Gastrocnemius medialis (tissue), 4 donors: ENCODE results near the gene NAXD. TPM values are rescaled to one million over a fixed set of nuclear protein-coding genes. Genes with fewer than 3 reads are reported as not detected.

Experiments used
- ATAC-seq, 2 donors: fragments of 150-250 bp; one replicate each; pipeline ENCODE4 v1.9.1; 2016
- DNase-seq, 2 donors: peaks; one replicate each; pipeline ENCODE4 v3.0.0-alpha.2; 2019
- H3K27ac ChIP-seq, 4 donors: fragments of 200-600 bp; sonication (generic); 1 replicate in 1 of 4; 2 replicates in 3 of 4; pipeline ENCODE4 v1.5.1; 2016 to 2018; ENCODE audit warnings: mild to moderate bottlenecking in 2 of 4, moderate library complexity in 1 of 4
- H3K27me3 ChIP-seq, 3 donors: fragments of 200-600 bp; sonication (generic) in 2 of 3; 1 replicate in 1 of 3; 2 replicates in 2 of 3; pipeline versions ENCODE4 v1.5.1 to v1.6.0; 2016 to 2019; ENCODE audit warnings: mild to moderate bottlenecking in 1 of 3, moderate library complexity in 1 of 3
- H3K36me3 ChIP-seq, 2 donors: fragments of 200-600 bp; sonication (generic) in 1 of 2; one replicate each; pipeline ENCODE4 v1.5.1; 2017 to 2018
- H3K4me1 ChIP-seq, 2 donors: fragments of 200-600 bp; sonication (generic) in 1 of 2; one replicate each; pipeline ENCODE4 v1.5.1; 2016 to 2017; ENCODE audit warnings: mild to moderate bottlenecking in 2 of 2
- H3K4me3 ChIP-seq, 4 donors: fragments of 200-600 bp; sonication (generic) in 3 of 4; 1 replicate in 1 of 4; 2 replicates in 3 of 4; pipeline ENCODE4 v1.5.1; 2016 to 2019; ENCODE audit warnings: mild to moderate bottlenecking in 2 of 4
- H3K9me3 ChIP-seq, 3 donors: fragments of 200-600 bp; sonication (generic) in 2 of 3; 1 replicate in 1 of 3; 2 replicates in 2 of 3; pipeline ENCODE4 v1.5.1; 2016 to 2019
- POLR2A ChIP-seq, 2 donors: fragments of 450-650 bp; IDR thresholded peaks; one replicate each; pipeline ENCODE4 v1.6.1; 2017; ENCODE audit warnings: antibody characterized with exemption in 2 of 2, mild to moderate bottlenecking in 2 of 2, moderate library complexity in 2 of 2
- in situ Hi-C, 4 donors: fragments of 200-750 bp; cut with MboI; loops; one replicate each; pipeline versions ENCODE4 v1.15.0 to v1.8.0; 2017; ENCODE audit warnings: low sequenced_read_pairs in 4 of 4
- intact Hi-C: fragments of 100-400 bp; cut with DNase I; formaldehyde crosslinking; loops from one replicate; pipeline ENCODE4 v1.15.1; 2023; ENCODE audit warnings: low total_unique reads
- total RNA-seq, 4 donors: library from RNA; depleted of rRNA; stranded (reverse); fragments of >200 nt; gene quantifications; one replicate each; pipeline versions ENCODE4 v1.1.0 to v1.2.3, GENCODE V29; 2016
- TF ChIP-seq, protein P1 (sequence below), 5 experiments: fragments of 450-650 bp in 3 of 5; fragments of 200-600 bp in 2 of 5; sonication (generic) in 2 of 5; IDR thresholded peaks in 4 of 5; conservative IDR thresholded peaks in 1 of 5; 1 replicate in 4 of 5; 2 replicates in 1 of 5; pipeline ENCODE4 v1.5.1; 2016 to 2019; ENCODE audit warnings: antibody characterized with exemption in 5 of 5, mild to moderate bottlenecking in 3 of 5, moderate library complexity in 3 of 5

Gene NAXD
- total RNA-seq, 4 donors from 2014 or later, result 17.9 to 24.7 (median 21.5) TPM

DNA sequence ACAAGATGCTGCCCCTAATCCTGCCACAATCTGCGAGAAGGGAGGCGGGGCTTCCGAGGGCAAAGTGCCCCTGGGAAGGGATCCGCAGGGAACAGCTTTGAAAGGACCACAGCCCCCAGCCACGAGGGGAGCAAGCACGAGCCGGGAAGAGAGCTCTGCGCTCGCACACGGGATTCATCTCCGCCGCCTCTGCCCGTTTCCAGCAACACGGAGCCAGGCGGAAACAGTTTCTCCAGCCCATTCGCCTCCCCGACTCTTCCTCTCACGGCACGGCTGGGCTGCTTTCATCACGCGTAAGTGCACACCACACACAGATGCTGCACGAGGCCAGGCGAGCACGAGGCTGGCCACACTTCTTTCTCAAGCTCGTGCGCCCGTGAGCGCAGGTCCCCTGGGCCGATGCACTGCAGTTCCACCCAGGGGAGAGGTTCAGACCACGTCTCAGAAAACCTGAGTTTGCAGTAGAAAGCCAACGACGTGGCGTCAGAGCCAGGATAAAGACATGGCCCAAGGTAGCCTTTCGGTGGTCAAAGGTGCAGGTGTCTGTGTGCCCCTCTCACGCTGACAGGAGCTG is 33.6 kb downstream of the NAXD start:
- DNase-seq (no peak), ATAC-seq (no peak)
- intact Hi-C loops, result no loop called here
- H3K27ac ChIP-seq, result no peak overlapping the region
- no peaks in the 10 kb centered on the region for H3K4me1 ChIP-seq
- H3K27me3 ChIP-seq, result no peaks in the 10 kb centered on the region
- TF ChIP-seq POLR2A (IDR thresholded peaks at IDR 0.05), result no peak
- TF ChIP-seq, protein P1, sequence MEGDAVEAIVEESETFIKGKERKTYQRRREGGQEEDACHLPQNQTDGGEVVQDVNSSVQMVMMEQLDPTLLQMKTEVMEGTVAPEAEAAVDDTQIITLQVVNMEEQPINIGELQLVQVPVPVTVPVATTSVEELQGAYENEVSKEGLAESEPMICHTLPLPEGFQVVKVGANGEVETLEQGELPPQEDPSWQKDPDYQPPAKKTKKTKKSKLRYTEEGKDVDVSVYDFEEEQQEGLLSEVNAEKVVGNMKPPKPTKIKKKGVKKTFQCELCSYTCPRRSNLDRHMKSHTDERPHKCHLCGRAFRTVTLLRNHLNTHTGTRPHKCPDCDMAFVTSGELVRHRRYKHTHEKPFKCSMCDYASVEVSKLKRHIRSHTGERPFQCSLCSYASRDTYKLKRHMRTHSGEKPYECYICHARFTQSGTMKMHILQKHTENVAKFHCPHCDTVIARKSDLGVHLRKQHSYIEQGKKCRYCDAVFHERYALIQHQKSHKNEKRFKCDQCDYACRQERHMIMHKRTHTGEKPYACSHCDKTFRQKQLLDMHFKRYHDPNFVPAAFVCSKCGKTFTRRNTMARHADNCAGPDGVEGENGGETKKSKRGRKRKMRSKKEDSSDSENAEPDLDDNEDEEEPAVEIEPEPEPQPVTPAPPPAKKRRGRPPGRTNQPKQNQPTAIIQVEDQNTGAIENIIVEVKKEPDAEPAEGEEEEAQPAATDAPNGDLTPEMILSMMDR (IDR thresholded peaks at IDR 0.05 in 4 of 5, conservative IDR thresholded peaks at IDR 0.05 in 1 of 5), result no peak
- H3K9me3 ChIP-seq, result no peaks in the 10 kb centered on the region
- peaks cover 2 to 12% of the 10 kb centered on the region in 2 donors for H3K36me3 ChIP-seq
- H3K4me3 ChIP-seq, result no peak overlapping the region
- in situ Hi-C loops, result no loop called here

DNA sequence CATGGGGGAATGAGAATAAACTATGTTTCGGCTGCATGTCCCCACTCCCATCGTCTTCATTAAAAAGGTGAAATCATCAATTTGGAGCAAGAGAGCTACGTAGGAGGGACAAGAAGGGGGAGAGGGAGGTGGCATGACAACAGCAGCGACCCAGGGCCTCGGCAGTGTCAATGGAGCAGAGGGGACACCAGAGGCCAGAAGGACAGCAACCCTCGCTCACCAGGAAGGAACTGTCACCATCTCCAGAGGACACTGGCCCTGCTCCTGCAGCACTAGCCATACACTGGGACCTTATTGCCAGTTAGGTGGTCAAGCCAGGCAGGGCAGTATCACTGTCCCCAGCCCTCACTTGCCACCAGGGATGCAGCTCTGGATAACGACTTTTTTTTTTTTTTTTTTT is 34.2 kb downstream of the NAXD start:
- intact Hi-C loops (no loop called here), in situ Hi-C loops (no loop called here)
- TF ChIP-seq POLR2A (IDR thresholded peaks at IDR 0.05), result no peak
- TF ChIP-seq, protein P1 (IDR thresholded peaks at IDR 0.05 in 4 of 5, conservative IDR thresholded peaks at IDR 0.05 in 1 of 5), result no peak
- DNase-seq (no peak), ATAC-seq (no peak)
- H3K4me3 ChIP-seq, result no peak overlapping the region
- H3K9me3 ChIP-seq, result no peaks in the 10 kb centered on the region
- H3K27me3 ChIP-seq, result no peaks in the 10 kb centered on the region
- H3K27ac ChIP-seq, result no peak overlapping the region
- no peaks in the 10 kb centered on the region for H3K4me1 ChIP-seq
- peaks cover 0 to 12% of the 10 kb centered on the region in 2 donors for H3K36me3 ChIP-seq

DNA sequence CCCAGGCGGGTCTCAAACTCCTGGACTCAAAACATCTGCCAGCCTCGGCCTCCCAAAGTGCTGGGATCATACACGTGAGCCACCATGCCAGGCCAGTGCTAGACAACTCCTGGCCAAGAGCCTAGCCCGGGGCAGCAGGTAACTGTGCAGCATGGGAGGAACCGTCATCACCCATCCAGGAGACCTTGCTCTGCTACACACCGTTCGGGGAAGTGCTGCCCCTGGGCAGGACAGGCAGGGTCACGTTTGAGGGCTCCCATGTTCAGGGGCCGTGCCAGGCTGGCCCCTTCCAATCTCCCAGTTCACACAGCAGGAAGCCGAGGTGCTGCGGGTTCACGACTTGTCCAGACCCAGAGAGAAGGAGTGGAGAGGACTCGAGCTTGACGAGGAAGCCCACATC is 35.1 kb downstream of the NAXD start:
- Histone ChIP-seq H3K9me3 (no peaks in the 10 kb centered on the region), H3K36me3 (peaks cover 0 to 12% of the 10 kb centered on the region in 2 donors), H3K4me1 (no peaks in the 10 kb centered on the region), H3K4me3 (no peak overlapping the region), H3K27ac (no peak overlapping the region), H3K27me3 (no peaks in the 10 kb centered on the region)
- intact Hi-C loops, result no loop called here
- DNase-seq (no peak), ATAC-seq (no peak)
- TF ChIP-seq, protein P1 (IDR thresholded peaks at IDR 0.05 in 4 of 5, conservative IDR thresholded peaks at IDR 0.05 in 1 of 5), result no peak
- TF ChIP-seq POLR2A (IDR thresholded peaks at IDR 0.05), result no peak
- in situ Hi-C loops, result no loop called here

DNA sequence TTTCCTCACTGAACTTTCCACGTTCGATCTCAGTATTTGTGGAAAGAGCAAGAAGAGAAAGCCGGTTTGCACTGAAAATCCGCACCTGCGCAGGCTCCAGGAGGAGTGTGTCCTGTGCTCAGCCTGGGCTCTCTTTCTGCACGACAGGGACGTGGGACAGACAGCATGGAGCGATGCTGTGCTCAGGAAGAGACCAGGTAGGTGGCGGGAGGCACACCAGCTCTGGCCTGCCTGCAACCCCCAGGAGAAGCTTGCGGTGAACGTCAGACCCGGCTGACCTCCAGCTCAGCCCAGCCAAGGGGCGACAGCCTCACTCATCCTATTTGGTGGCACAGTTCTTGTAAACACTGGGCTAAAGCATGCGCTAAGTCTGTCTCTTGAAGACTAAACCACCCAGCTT is 35.9 kb downstream of the NAXD start:
- DNase-seq (no peak), ATAC-seq (no peak)
- TF ChIP-seq POLR2A (IDR thresholded peaks at IDR 0.05), result no peak
- TF ChIP-seq, protein P1 (IDR thresholded peaks at IDR 0.05 in 4 of 5, conservative IDR thresholded peaks at IDR 0.05 in 1 of 5), result no peak
- H3K9me3 ChIP-seq, result no peaks in the 10 kb centered on the region
- in situ Hi-C loops (no loop called here), intact Hi-C loops (no loop called here)
- H3K27ac ChIP-seq, result no peak overlapping the region
- H3K27me3 ChIP-seq, result no peaks in the 10 kb centered on the region
- H3K4me3 ChIP-seq, result no peak overlapping the region
- H3K36me3 ChIP-seq, result peaks cover 0 to 12% of the 10 kb centered on the region in 2 donors
- H3K4me1 ChIP-seq, result no peaks in the 10 kb centered on the region

DNA sequence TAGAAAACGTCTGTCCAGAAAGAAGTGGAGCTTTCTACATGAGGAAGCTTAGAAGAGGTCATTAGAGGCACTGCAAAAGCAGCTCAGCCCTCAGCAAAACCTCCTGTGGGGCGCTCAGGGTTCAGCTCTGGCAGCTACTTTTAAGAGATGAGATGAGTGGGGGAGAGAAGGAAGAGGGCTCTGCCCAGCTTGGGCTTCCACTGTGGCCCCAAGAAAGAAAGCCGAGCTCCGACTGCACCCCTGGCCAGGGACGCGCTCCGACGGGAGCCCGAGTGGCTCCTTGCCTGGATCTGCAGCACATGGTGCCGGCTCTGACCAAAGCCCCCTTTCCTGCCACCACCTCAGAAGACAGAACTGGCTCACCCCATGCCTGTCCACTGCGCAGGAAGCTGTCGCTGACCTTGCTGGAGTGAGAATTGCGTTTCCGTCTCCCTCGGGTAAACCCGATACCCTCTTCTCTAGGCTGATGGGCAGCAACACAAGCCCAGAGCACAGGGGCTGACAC is 36.4 kb downstream of the NAXD start:
- DNase-seq (no peak), ATAC-seq (no peak)
- no peak for TF ChIP-seq POLR2A (IDR thresholded peaks at IDR 0.05)
- TF ChIP-seq, protein P1 (IDR thresholded peaks at IDR 0.05 in 4 of 5, conservative IDR thresholded peaks at IDR 0.05 in 1 of 5), result no peak
- H3K27ac ChIP-seq, result no peak overlapping the region
- peaks cover 0 to 12% of the 10 kb centered on the region in 2 donors for H3K36me3 ChIP-seq
- H3K4me1 ChIP-seq, result no peaks in the 10 kb centered on the region
- no peak overlapping the region for H3K4me3 ChIP-seq
- H3K27me3 ChIP-seq, result no peaks in the 10 kb centered on the region
- intact Hi-C loops, result no loop called here
- in situ Hi-C loops, result no loop called here
- no peaks in the 10 kb centered on the region for H3K9me3 ChIP-seq
